ENCODE measurements around the gene RARA. TPM values are rescaled to one million over a fixed set of nuclear protein-coding genes. Genes with fewer than 3 reads are reported as not detected.
A peak's percentile ranks its signal among the peaks of the same experiment; 100 is the strongest.

Gene RARA
- total RNA-seq, 4 donors from 2014 or later, result 18.5 to 41.8 (median 28.5) TPM

GRCh38 chr17:40344421-40345160 lies 35.6 kb downstream of the RARA start:
- H3K27me3 ChIP-seq, result no peaks in the 10 kb centered on the region
- H3K9me3 ChIP-seq, result no peaks in the 10 kb centered on the region
- no peak for TF ChIP-seq POLR2AphosphoS5 (IDR thresholded peaks at IDR 0.05)
- TF ChIP-seq POLR2A (IDR thresholded peaks at IDR 0.05), result no peak
- TF ChIP-seq EP300 (IDR thresholded peaks at IDR 0.05), result no peak
- peaks cover 0 to 15% of the 10 kb centered on the region in 2 donors for H3K36me3 ChIP-seq
- no peak for ATAC-seq
- H3K4me1 ChIP-seq, result peaks cover 16 to 88% (median 55%) of the 10 kb centered on the region in 3 donors
- 60% methylated on average over 1 of the region's 7 CpGs; no CpG with 5 or more reads in 1 of the 2 donors for WGBS, 2 donors (ENCODE audit: low coverage in 1 of 2)
- peak overlapping the region; percentile 52 to 99 (median 96) for H3K27ac ChIP-seq
- H3K4me3 ChIP-seq, result peak overlapping the region; percentile 58 to 90

GRCh38 chr17:40345161-40345993 lies 36.4 kb downstream of the RARA start:
- Histone ChIP-seq H3K27me3 (no peaks in the 10 kb centered on the region), H3K4me3 (peak overlapping the region; percentile 58 to 90), H3K27ac (peak overlapping the region; percentile 52 to 99 (median 96)), H3K36me3 (peaks cover 0 to 21% of the 10 kb centered on the region in 2 donors), H3K4me1 (peaks cover 16 to 88% (median 60%) of the 10 kb centered on the region in 3 donors), H3K9me3 (no peaks in the 10 kb centered on the region)
- ATAC-seq, result peak; percentile 15
- 0% methylated on average over 4 of the region's 45 CpGs; no CpG with 5 or more reads in 1 of the 2 donors for WGBS, 2 donors (ENCODE audit: low coverage in 1 of 2)
- TF ChIP-seq EP300 (IDR thresholded peaks at IDR 0.05) (no peak), CTCF (IDR thresholded peaks at IDR 0.05) (no peak), POLR2AphosphoS5 (IDR thresholded peaks at IDR 0.05) (peak; percentile 46)

GRCh38 chr17:40345994-40346764 lies 37.2 kb downstream of the RARA start:
- peaks cover 0 to 29% of the 10 kb centered on the region in 2 donors for H3K36me3 ChIP-seq
- no peak for ATAC-seq
- H3K27me3 ChIP-seq, result no peaks in the 10 kb centered on the region
- H3K27ac ChIP-seq, result peak overlapping the region; percentile 52 to 99 (median 96)
- WGBS, 2 donors (ENCODE audit: low coverage in 1 of 2), result 40% methylated on average over 9 of the region's 11 CpGs; no CpG with 5 or more reads in 1 of the 2 donors
- peaks cover 16 to 89% (median 59%) of the 10 kb centered on the region in 3 donors for H3K4me1 ChIP-seq
- peak overlapping the region; percentile 58 to 90 for H3K4me3 ChIP-seq
- TF ChIP-seq CTCF (IDR thresholded peaks at IDR 0.05), result no peak
- no peak for TF ChIP-seq EP300 (IDR thresholded peaks at IDR 0.05)
- TF ChIP-seq POLR2AphosphoS5 (IDR thresholded peaks at IDR 0.05), result no peak
- no peak for TF ChIP-seq POLR2A (IDR thresholded peaks at IDR 0.05)
- no peaks in the 10 kb centered on the region for H3K9me3 ChIP-seq

GRCh38 chr17:40346765-40347158 lies 37.8 kb downstream of the RARA start:
- Histone ChIP-seq H3K27me3 (no peaks in the 10 kb centered on the region), H3K27ac (peak overlapping the region in 3 of 4 donors; percentile 95 to 99 (median 97)), H3K9me3 (no peaks in the 10 kb centered on the region), H3K36me3 (peaks cover 0 to 35% of the 10 kb centered on the region in 2 donors), H3K4me3 (peak overlapping the region in 1 of 2 donors; percentile 90), H3K4me1 (peaks cover 16 to 94% (median 59%) of the 10 kb centered on the region in 3 donors)
- TF ChIP-seq POLR2A (IDR thresholded peaks at IDR 0.05) (no peak), CTCF (IDR thresholded peaks at IDR 0.05) (no peak), POLR2AphosphoS5 (IDR thresholded peaks at IDR 0.05) (no peak), EP300 (IDR thresholded peaks at IDR 0.05) (no peak)
- no peak for ATAC-seq
- no CpG with 5 or more reads among the region's 1 CpG for WGBS, 2 donors (ENCODE audit: low coverage in 1 of 2)

Data from gastroesophageal sphincter (tissue), 4 donors.